GM12878 (cell line): Measurements from ENCODE around the gene TSPAN31. TPM values are rescaled to one million over a fixed set of nuclear protein-coding genes. Genes with fewer than 3 reads are reported as not detected.

Experiments used
- ASH2L ChIP-seq: fragments of 300-600, 200-600 bp; sonication (generic); IDR thresholded peaks from 2 replicates; pipeline ENCODE4 v1.6.1; 2017; ENCODE audit warnings: low read depth, mild to moderate bottlenecking, borderline replicate concordance
- CBFB ChIP-seq: IDR thresholded peaks from 2 replicates; pipeline ENCODE4 v1.6.1; 2016; ENCODE audit warnings: antibody characterized with exemption, low read depth
- CEBPB ChIP-seq, 2 experiments: fragments of 150-350 bp in 1 of 2; IDR thresholded peaks; 2 replicates each; pipeline ENCODE4 v1.6.1; 2012 to 2014; ENCODE audit warnings: low read depth in 2 of 2, low read length in 2 of 2, borderline replicate concordance in 1 of 2, inconsistent platforms in 1 of 2
- CHD4 ChIP-seq: fragments of 200-600 bp; sonication (generic); IDR thresholded peaks from 2 replicates; pipeline ENCODE4 v1.6.1; 2016; ENCODE audit warnings: mild to moderate bottlenecking
- CUX1 ChIP-seq: IDR thresholded peaks from 2 replicates; pipeline ENCODE4 v1.6.1; 2012; ENCODE audit warnings: improper control_type of control experiment, low read depth, low read length; ENCODE audit not compliant: insufficient replicate concordance
- ELK1 ChIP-seq: IDR thresholded peaks from 2 replicates; pipeline ENCODE4 v1.6.1; 2012; ENCODE audit warnings: low read depth, low read length, improper control_type of control experiment
- GATAD2B ChIP-seq: fragments of 450-650 bp; conservative IDR thresholded peaks from 2 replicates; pipeline ENCODE4 v1.6.1; 2017; ENCODE audit warnings: low read depth, mild to moderate bottlenecking, moderate library complexity
- HDAC2 ChIP-seq: fragments of 200-600 bp; sonication (generic); IDR thresholded peaks from 2 replicates; pipeline ENCODE4 v1.6.1; 2017
- IRF4 ChIP-seq: IDR thresholded peaks from 2 replicates; pipeline ENCODE4 v1.6.1; 2011; ENCODE audit warnings: low read depth, low read length
- JUND ChIP-seq: IDR thresholded peaks from 2 replicates; pipeline ENCODE4 v1.6.1; 2012; ENCODE audit warnings: low read depth, mild to moderate bottlenecking, low read length, improper control_type of control experiment, moderate library complexity
- KDM1A ChIP-seq: fragments of 200-600 bp; sonication (generic); IDR thresholded peaks from 2 replicates; pipeline ENCODE4 v1.6.1; 2016; ENCODE audit warnings: borderline replicate concordance
- KLF5 ChIP-seq: fragments of 450-650 bp; IDR thresholded peaks from 2 replicates; pipeline ENCODE4 v1.6.1; 2014; ENCODE audit warnings: mild to moderate bottlenecking; ENCODE audit not compliant: partially characterized antibody
- MEF2B ChIP-seq: fragments of 450-650 bp; IDR thresholded peaks from 2 replicates; pipeline ENCODE4 v1.6.1; 2018; ENCODE audit warnings: mild to moderate bottlenecking, moderate library complexity; ENCODE audit not compliant: partially characterized antibody, poor library complexity, severe bottlenecking
- MTA3 ChIP-seq: IDR thresholded peaks from 2 replicates; pipeline ENCODE4 v1.6.1; 2012; ENCODE audit warnings: low read length, inconsistent platforms, borderline replicate concordance
- POLR2AphosphoS2 ChIP-seq: IDR thresholded peaks from 2 replicates; pipeline ENCODE4 v1.6.1; 2011; ENCODE audit warnings: low read depth, mild to moderate bottlenecking, low read length, improper control_type of control experiment, moderate library complexity
- RAD51 ChIP-seq: fragments of 450-650 bp; IDR thresholded peaks from 2 replicates; pipeline ENCODE4 v1.6.1; 2016; ENCODE audit warnings: moderate library complexity, mild to moderate bottlenecking, inconsistent platforms
- RB1 ChIP-seq: fragments of 450-650 bp; formaldehyde crosslinking; IDR thresholded peaks from 2 replicates; pipeline ENCODE4 v1.6.1; 2017; ENCODE audit warnings: mild to moderate bottlenecking, borderline replicate concordance
- RBBP5 ChIP-seq: fragments of 200-600 bp; sonication (generic); conservative IDR thresholded peaks from 2 replicates; pipeline ENCODE4 v1.6.1; 2016
- RFX5 ChIP-seq: IDR thresholded peaks from 2 replicates; pipeline ENCODE4 v1.6.1; 2011; ENCODE audit warnings: low read depth, low read length, improper control_type of control experiment
- SMAD5 ChIP-seq: IDR thresholded peaks from 2 replicates; pipeline ENCODE4 v1.6.1; 2016; ENCODE audit warnings: antibody characterized with exemption, low read depth
- SRF ChIP-seq, 2 experiments: IDR thresholded peaks; 2 replicates each; pipeline ENCODE4 v1.6.1; 2011; ENCODE audit warnings: low read depth in 2 of 2, low read length in 2 of 2, mild to moderate bottlenecking in 1 of 2, moderate library complexity in 1 of 2
- SUPT20H ChIP-seq: IDR thresholded peaks from 2 replicates; pipeline ENCODE4 v1.6.1; 2011; ENCODE audit warnings: low read depth, mild to moderate bottlenecking, low read length, moderate library complexity, borderline replicate concordance; ENCODE audit not compliant: control insufficient read depth
- TAF1 ChIP-seq: IDR thresholded peaks from 2 replicates; pipeline ENCODE4 v1.6.1; 2011; ENCODE audit warnings: mild to moderate bottlenecking, low read depth, low read length, borderline replicate concordance
- TCF7 ChIP-seq: IDR thresholded peaks from 2 replicates; pipeline ENCODE4 v1.6.1; 2014; ENCODE audit warnings: antibody characterized with exemption, borderline replicate concordance
- ZNF24 ChIP-seq: fragments of 450-650 bp; IDR thresholded peaks from 2 replicates; pipeline ENCODE4 v1.6.1; 2017; ENCODE audit warnings: antibody characterized with exemption, mild to moderate bottlenecking
- polyA plus RNA-seq, 11 experiments: library from polyadenylated mRNA; depleted of rRNA in 4 of 11; unstranded in 6 of 11; stranded (reverse) in 5 of 11; fragments of >200 nt; fragmentation: Nextera tagmentation in 4 of 11; fragmentation: Illumina TruSeq in 1 of 11; extraction: Ambion mirVana in 4 of 11; extraction: Trizol in 1 of 11; gene quantifications; 1 replicate in 1 of 11; 2 replicates in 10 of 11; pipeline versions ENCODE4 v1.2.1 to v1.2.3, GENCODE V29; 2011 to 2016; ENCODE audit warnings: inconsistent platforms in 2 of 11, missing spikeins in 2 of 11, low read depth in 1 of 11
- total RNA-seq, 4 experiments: library from RNA; depleted of rRNA in 3 of 4; stranded (reverse); fragments of >200 nt in 3 of 4; fragmentation: Illumina TruSeq in 1 of 4; extraction: Trizol in 1 of 4; gene quantifications; 2 replicates each; pipeline versions ENCODE4 v1.2.1 to v1.2.3, GENCODE V29; 2013 to 2021

TSPAN31 gene
- total and polyA plus RNA-seq, 10 of the 15 experiments (the other 5 are each of a cell fraction or from before 2014, with no cell fraction given), result 11.8 to 32.2 (median 24.7) TPM

DNA sequence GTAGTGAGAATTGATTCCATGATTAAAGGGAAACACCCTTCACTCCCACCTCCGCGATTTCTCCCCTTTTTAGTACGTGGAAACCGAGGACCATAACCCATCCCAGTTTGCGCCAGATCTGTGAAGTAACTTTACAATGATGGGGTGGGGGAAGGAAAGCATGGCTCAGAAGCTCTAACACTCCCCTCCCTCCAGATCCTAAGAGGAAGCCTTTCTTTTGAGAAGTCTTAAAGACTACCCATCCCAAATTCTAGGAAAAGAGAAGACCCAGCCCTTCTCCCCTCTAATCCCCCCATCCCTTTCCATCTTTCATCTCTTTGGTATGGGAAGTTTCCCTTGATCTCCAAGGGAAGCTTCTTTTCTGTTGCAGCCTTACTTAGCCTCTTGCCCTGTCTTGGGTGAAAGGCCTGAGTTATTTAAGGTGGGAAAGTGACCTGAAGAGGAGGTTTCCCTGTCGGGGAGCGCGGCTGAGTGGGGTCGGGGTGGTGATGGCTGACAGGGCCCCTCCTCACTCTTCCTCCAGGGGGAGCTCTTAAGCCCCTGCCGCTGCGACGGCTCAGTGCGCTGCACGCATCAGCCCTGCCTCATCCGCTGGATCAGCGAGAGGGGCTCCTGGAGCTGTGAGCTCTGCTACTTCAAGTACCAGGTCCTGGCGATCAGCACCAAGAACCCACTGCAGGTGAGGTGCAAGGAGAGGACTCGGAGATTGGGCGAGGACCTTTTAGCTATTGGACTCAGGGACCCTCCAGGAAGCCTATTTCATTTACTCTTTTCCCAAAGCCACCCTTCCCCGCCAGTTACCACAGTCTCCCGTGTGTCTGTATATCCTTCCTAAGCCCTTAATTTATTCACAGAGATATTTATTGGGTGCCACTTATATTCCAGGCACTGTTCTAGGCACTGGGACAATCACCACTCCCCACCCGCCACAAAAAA is 11.8 kb downstream of the TSPAN31 start (continued):
- TF ChIP-seq TAF1 (no peak), TCF7 (no peak), ELK1 (no peak), IRF4 (no peak), CBFB (no peak), MTA3 (no peak), CEBPB (IDR thresholded peaks at IDR 0.05; ENCODE audit: borderline replicate concordance in 1 of 2, low read depth in 2 of 2, low read length in 2 of 2) (no peak), JUND (no peak), RFX5 (no peak), HDAC2 (no peak), SMAD5 (no peak), CUX1 (no peak), GATAD2B (no peak; the same call in 1 of the 2 replicates), SUPT20H (no peak), KLF5 (no peak), ASH2L (no peak), ZNF24 (no peak), RBBP5 (no peak), KDM1A (no peak), MEF2B (no peak), POLR2AphosphoS2 (no peak), RAD51 (no peak), RB1 (0 out of 2 replicates have a peak, but pooled peaks have one; percentile 28), SRF (IDR thresholded peaks at IDR 0.05; ENCODE audit: low read depth in 2 of 2, low read length in 2 of 2) (no peak), CHD4 (no peak)
